Testis (tissue), 3 donors: ENCODE data around the gene ZSCAN1. TPM values are rescaled to one million over a fixed set of nuclear protein-coding genes. Genes with fewer than 3 reads are reported as not detected.
"Not testable (repeated sequence)": the region's sequence is repeated elsewhere in the genome, so short reads cannot be mapped to it uniquely, and the experiment has no call there.

Experiments
- DNase-seq: peaks from one replicate; pipeline ENCODE4 v3.0.0-alpha.2; 2019
- H3K27ac ChIP-seq, 2 donors: fragments of 200-600 bp; sonication (generic); one replicate each; pipeline ENCODE4 v1.5.1; 2019
- H3K27me3 ChIP-seq: fragments of 200-600 bp; sonication (generic); one replicate; pipeline ENCODE4 v1.5.1; 2019
- H3K36me3 ChIP-seq: fragments of 200-600 bp; sonication (generic); one replicate; pipeline ENCODE4 v1.5.1; 2017; ENCODE audit warnings: low read depth; ENCODE audit errors: missing control alignments
- H3K4me1 ChIP-seq: fragments of 200-600 bp; sonication (generic); one replicate; pipeline ENCODE4 v1.5.1; 2019
- H3K4me3 ChIP-seq, 2 donors: fragments of 200-600 bp; sonication (generic); one replicate each; pipeline ENCODE4 v1.5.1; 2017 to 2019
- H3K9me3 ChIP-seq: fragments of 200-600 bp; sonication (generic); one replicate; pipeline ENCODE4 v1.5.1; 2017
- POLR2A ChIP-seq: fragments of 450-650 bp; IDR thresholded peaks from one replicate; pipeline ENCODE4 v1.6.1; 2017; ENCODE audit warnings: antibody characterized with exemption, mild to moderate bottlenecking, moderate library complexity
- WGBS, 2 donors: methylation state at CpG; one replicate each; pipeline ENCODE4 v1.1.5; 2018; 5-methylcytosine and 5-hydroxymethylcytosine counted together
- intact Hi-C: fragments of 100-400 bp; cut with DNase I; formaldehyde crosslinking; loops from one replicate; pipeline ENCODE4 v1.15.1; 2023; ENCODE audit warnings: low total_unique reads
- polyA plus RNA-seq: library from polyadenylated mRNA; stranded (reverse); fragments of 350-450 nt; fragmentation: Illumina TruSeq; extraction: RNeasy Lipid Tissue Mini Kit (QIAGEN cat#74804); gene quantifications from one replicate; pipeline ENCODE4 v1.2.3, GENCODE V29; 2014; ENCODE audit warnings: low read depth, low replicate concordance; ENCODE audit not compliant: insufficient read depth
- total RNA-seq, 2 donors: library from RNA; depleted of rRNA; stranded (reverse); fragments of >200 nt; gene quantifications; one replicate each; pipeline ENCODE4 v1.2.3, GENCODE V29; 2016
- TF ChIP-seq, protein P1 (sequence below), 3 experiments: fragments of 450-650 bp in 2 of 3; fragments of 200-600 bp in 1 of 3; sonication (generic) in 1 of 3; IDR thresholded peaks; one replicate each; pipeline ENCODE4 v1.5.1; 2016 to 2019; ENCODE audit warnings: antibody characterized with exemption in 3 of 3, mild to moderate bottlenecking in 2 of 3, moderate library complexity in 1 of 3

The ZSCAN1 gene
- total and polyA plus RNA-seq, 3 donors from 2014 or later = 5.9 to 8.0 (median 6.5) TPM

- Histone ChIP-seq H3K9me3 (no peaks in the 10 kb centered on the region), H3K27ac (peak within 1 kb of the TSS; percentile 87 to 89), H3K4me1 (peaks cover 14% of the 10 kb centered on the region), H3K27me3 (no peaks in the 10 kb centered on the region), H3K36me3 (no peaks in the 10 kb centered on the region), H3K4me3 (peak within 1 kb of the TSS; percentile 90 to 98)
- WGBS, 2 donors = 0 to 2% methylated on average over 10 to 82 of the region's 91 CpGs
- peak; percentile 94 for DNase-seq
- TF ChIP-seq, protein P1, sequence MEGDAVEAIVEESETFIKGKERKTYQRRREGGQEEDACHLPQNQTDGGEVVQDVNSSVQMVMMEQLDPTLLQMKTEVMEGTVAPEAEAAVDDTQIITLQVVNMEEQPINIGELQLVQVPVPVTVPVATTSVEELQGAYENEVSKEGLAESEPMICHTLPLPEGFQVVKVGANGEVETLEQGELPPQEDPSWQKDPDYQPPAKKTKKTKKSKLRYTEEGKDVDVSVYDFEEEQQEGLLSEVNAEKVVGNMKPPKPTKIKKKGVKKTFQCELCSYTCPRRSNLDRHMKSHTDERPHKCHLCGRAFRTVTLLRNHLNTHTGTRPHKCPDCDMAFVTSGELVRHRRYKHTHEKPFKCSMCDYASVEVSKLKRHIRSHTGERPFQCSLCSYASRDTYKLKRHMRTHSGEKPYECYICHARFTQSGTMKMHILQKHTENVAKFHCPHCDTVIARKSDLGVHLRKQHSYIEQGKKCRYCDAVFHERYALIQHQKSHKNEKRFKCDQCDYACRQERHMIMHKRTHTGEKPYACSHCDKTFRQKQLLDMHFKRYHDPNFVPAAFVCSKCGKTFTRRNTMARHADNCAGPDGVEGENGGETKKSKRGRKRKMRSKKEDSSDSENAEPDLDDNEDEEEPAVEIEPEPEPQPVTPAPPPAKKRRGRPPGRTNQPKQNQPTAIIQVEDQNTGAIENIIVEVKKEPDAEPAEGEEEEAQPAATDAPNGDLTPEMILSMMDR (IDR thresholded peaks at IDR 0.05) = no peak
- TF ChIP-seq POLR2A = peak; percentile 38
- intact Hi-C loops = no loop called here
Measured at GRCh38 chr19:58002384-58003173, 31.2 kb upstream of the ZSCAN1 start, which contains the start of gene ZNF606. Gene ZNF606, minus strand, starts transcription at chr19:58002820. Its CDS starts 1,501 bp downstream, at chr19:58001319.

- Histone ChIP-seq H3K4me3 (peak overlapping the region; percentile 90 to 98), H3K9me3 (no peaks in the 10 kb centered on the region), H3K36me3 (no peaks in the 10 kb centered on the region), H3K27me3 (no peaks in the 10 kb centered on the region), H3K27ac (peak overlapping the region; percentile 87 to 89), H3K4me1 (peaks cover 14% of the 10 kb centered on the region)
- WGBS, 2 donors = 18 to 22% methylated on average over 31 of the region's 31 CpGs
- intact Hi-C loops = no loop called here
- DNase-seq = peak; percentile 44
- TF ChIP-seq, protein P1 (IDR thresholded peaks at IDR 0.05) = no peak
- TF ChIP-seq POLR2A = no peak
Measured at GRCh38 chr19:58003174-58003828, 30.5 kb upstream of the ZSCAN1 start.

DNA sequence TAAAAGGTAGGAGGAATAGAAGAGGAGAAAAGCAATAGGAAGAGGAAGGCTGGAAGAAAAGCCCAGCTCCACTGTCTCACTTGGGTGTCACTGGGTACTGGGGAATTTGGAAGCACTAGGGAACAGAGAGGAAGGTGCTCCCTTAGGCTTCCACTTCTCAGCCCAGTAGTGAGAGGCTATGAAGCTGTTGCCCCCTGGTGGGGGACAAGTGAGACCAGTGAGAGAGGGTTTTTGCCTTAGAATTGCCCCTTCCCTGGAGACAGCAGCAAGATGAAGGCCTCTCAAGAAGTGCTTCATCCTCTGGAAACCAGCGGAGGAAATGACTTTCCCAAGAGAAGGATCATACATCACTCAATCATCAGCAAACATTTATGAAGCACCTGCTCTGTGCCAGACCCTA lies 26.5 kb upstream of the ZSCAN1 start:
- Histone ChIP-seq H3K27ac (no peak overlapping the region), H3K9me3 (no peaks in the 10 kb centered on the region), H3K36me3 (no peaks in the 10 kb centered on the region), H3K27me3 (no peaks in the 10 kb centered on the region), H3K4me1 (peaks cover 6% of the 10 kb centered on the region), H3K4me3 (no peak overlapping the region)
- intact Hi-C loops = no loop called here
- TF ChIP-seq, protein P1 (IDR thresholded peaks at IDR 0.05) = no peak
- TF ChIP-seq POLR2A = no peak
- WGBS, 2 donors = 79 to 83% methylated on average over 1 of the region's 1 CpG
- no peak for DNase-seq

DNA sequence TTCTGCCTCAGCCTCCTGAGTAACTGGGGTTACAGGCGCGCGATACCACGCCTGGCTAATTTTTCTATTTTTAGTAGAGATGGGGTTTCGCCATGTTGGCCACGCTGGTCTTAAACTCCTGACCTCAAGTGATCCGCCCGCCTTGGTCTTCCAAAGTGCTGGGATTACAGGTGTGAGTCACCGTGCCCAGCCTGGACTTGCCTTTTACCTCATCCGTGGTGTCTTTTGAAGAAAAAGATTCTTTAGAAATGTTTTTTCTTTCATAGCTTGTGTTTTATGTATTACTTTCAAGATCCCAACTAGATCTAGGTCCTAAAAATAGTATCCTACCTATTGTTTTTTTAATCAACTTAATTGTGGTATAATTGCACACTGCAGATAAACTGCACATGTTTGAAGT lies 24.9 kb upstream of the ZSCAN1 start:
- H3K27me3 ChIP-seq, DNase-seq, H3K36me3 ChIP-seq, H3K9me3 ChIP-seq, H3K27ac ChIP-seq, intact Hi-C loops, H3K4me1 ChIP-seq: not testable (repeated sequence)
- WGBS, 2 donors = 26 to 34% methylated on average over 10 of the region's 10 CpGs
- H3K4me3 ChIP-seq = peak overlapping the region in 1 of 2 donors; percentile 61

- no peak for DNase-seq
- Histone ChIP-seq H3K4me3 (peak overlapping the region; percentile 46 to 61), H3K36me3 (no peaks in the 10 kb centered on the region), H3K27ac (no peak overlapping the region), H3K9me3 (no peaks in the 10 kb centered on the region), H3K4me1 (no peaks in the 10 kb centered on the region), H3K27me3 (no peaks in the 10 kb centered on the region)
- intact Hi-C loops = no loop called here
- 5 to 6% methylated on average over 8 to 21 of the region's 21 CpGs for WGBS, 2 donors
- TF ChIP-seq POLR2A = no peak
- TF ChIP-seq, protein P1 (IDR thresholded peaks at IDR 0.05) = no peak
Measured at GRCh38 chr19:58009301-58009665, 24.5 kb upstream of the ZSCAN1 start.
